ENCODE results near the gene C11orf52.
"Not testable (repeated sequence)": the region's sequence is repeated elsewhere in the genome, so short reads cannot be mapped to it uniquely, and the experiment has no call there.

DNA sequence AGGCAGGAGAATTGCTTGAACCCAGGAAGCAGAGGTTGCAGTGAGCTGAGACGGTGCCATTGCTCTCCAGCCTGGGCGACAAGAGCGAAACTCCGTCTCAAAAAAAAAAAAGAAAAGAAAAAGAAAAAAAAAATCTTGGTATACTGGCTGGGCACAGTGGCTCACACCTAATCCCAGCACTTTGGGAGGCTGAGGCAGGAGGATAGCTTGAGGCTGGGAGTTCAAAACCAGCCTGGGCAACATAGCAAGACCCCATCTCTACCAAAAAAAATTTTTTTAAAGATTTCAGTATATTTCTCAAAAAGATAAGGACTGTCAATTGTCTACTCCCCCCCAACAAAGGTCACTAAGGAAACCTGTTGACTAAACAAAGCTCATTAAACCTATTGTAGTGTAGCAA, 33.7 kb upstream of the C11orf52 start:
- TF ChIP-seq, protein P1, sequence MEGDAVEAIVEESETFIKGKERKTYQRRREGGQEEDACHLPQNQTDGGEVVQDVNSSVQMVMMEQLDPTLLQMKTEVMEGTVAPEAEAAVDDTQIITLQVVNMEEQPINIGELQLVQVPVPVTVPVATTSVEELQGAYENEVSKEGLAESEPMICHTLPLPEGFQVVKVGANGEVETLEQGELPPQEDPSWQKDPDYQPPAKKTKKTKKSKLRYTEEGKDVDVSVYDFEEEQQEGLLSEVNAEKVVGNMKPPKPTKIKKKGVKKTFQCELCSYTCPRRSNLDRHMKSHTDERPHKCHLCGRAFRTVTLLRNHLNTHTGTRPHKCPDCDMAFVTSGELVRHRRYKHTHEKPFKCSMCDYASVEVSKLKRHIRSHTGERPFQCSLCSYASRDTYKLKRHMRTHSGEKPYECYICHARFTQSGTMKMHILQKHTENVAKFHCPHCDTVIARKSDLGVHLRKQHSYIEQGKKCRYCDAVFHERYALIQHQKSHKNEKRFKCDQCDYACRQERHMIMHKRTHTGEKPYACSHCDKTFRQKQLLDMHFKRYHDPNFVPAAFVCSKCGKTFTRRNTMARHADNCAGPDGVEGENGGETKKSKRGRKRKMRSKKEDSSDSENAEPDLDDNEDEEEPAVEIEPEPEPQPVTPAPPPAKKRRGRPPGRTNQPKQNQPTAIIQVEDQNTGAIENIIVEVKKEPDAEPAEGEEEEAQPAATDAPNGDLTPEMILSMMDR (IDR thresholded peaks at IDR 0.05): not testable (repeated sequence)
- not testable (repeated sequence) for TF ChIP-seq POLR2AphosphoS5 (IDR thresholded peaks at IDR 0.05)

All from suprapubic skin (tissue), 3 donors.